Thyroid gland (tissue), 4 donors: ENCODE data around the gene DOK7.

Source experiments
- POLR2A ChIP-seq, 2 donors: fragments of 450-650 bp; IDR thresholded peaks; one replicate each; pipeline ENCODE4 v1.6.1; 2017; ENCODE audit warnings: antibody characterized with exemption in 2 of 2, mild to moderate bottlenecking in 2 of 2, moderate library complexity in 1 of 2
- TF ChIP-seq, protein P1 (sequence below), 6 experiments: fragments of 200-600 bp in 3 of 6; fragments of 450-650 bp in 3 of 6; sonication (generic) in 3 of 6; IDR thresholded peaks; one replicate each; pipeline ENCODE4 v1.5.1; 2016 to 2019; ENCODE audit warnings: antibody characterized with exemption in 6 of 6, mild to moderate bottlenecking in 2 of 6, inconsistent platforms in 1 of 6, moderate library complexity in 1 of 6

GRCh38 chr4:3466691-3467600 lies 3.8 kb downstream of the DOK7 start:
- TF ChIP-seq, protein P1, sequence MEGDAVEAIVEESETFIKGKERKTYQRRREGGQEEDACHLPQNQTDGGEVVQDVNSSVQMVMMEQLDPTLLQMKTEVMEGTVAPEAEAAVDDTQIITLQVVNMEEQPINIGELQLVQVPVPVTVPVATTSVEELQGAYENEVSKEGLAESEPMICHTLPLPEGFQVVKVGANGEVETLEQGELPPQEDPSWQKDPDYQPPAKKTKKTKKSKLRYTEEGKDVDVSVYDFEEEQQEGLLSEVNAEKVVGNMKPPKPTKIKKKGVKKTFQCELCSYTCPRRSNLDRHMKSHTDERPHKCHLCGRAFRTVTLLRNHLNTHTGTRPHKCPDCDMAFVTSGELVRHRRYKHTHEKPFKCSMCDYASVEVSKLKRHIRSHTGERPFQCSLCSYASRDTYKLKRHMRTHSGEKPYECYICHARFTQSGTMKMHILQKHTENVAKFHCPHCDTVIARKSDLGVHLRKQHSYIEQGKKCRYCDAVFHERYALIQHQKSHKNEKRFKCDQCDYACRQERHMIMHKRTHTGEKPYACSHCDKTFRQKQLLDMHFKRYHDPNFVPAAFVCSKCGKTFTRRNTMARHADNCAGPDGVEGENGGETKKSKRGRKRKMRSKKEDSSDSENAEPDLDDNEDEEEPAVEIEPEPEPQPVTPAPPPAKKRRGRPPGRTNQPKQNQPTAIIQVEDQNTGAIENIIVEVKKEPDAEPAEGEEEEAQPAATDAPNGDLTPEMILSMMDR (IDR thresholded peaks at IDR 0.05), result no peak
- no peak for TF ChIP-seq POLR2A (IDR thresholded peaks at IDR 0.05)
